ENCODE measurements around the gene NUP50.

GRCh38 chr22:45192701-45193187, 29.0 kb downstream of the NUP50 start:
- TF ChIP-seq CTCF (IDR thresholded peaks at IDR 0.05) (no peak), POLR2AphosphoS5 (IDR thresholded peaks at IDR 0.05) (no peak), EP300 (IDR thresholded peaks at IDR 0.05) (no peak), POLR2A (IDR thresholded peaks at IDR 0.05) (no peak)
